Fibroblast of lung (primary cell): Measurements from ENCODE around the gene NRP1. TPM values are rescaled to one million over a fixed set of nuclear protein-coding genes. Genes with fewer than 3 reads are reported as not detected.

Source experiments
- DNase-seq, 2 donors: peaks; one replicate each; pipeline versions ENCODE4 v3.0.0 to v3.0.0-alpha.2; 2010; ENCODE audit warnings: low read depth in 2 of 2
- H2AFZ ChIP-seq: 2 replicates; pipeline ENCODE4 v1.5.1; 2012; ENCODE audit warnings: low read length, control low read depth, inconsistent platforms
- H3K27ac ChIP-seq: 2 replicates; pipeline ENCODE4 v1.5.1; 2011; ENCODE audit warnings: low read length, control low read depth; ENCODE audit not compliant: insufficient read depth
- H3K27me3 ChIP-seq: 2 replicates; pipeline ENCODE4 v1.5.1; 2011; ENCODE audit warnings: mild to moderate bottlenecking, low read length; ENCODE audit not compliant: control insufficient read depth, insufficient read depth
- H3K36me3 ChIP-seq: 2 replicates; pipeline ENCODE4 v1.5.1; 2011; ENCODE audit warnings: low read length; ENCODE audit not compliant: control insufficient read depth, insufficient read depth
- H3K4me1 ChIP-seq: 2 replicates; pipeline ENCODE4 v1.5.1; 2011; ENCODE audit warnings: low read length; ENCODE audit not compliant: control insufficient read depth, insufficient read depth; ENCODE audit errors: extremely low read depth
- H3K4me2 ChIP-seq: 2 replicates; pipeline ENCODE4 v1.5.1; 2011; ENCODE audit warnings: low read length, control low read depth; ENCODE audit not compliant: insufficient read depth; ENCODE audit errors: extremely low read depth
- H3K4me3 ChIP-seq, 4 experiments: fragments of 200-600 bp in 1 of 4; sonication (generic) in 1 of 4; replicated peaks in 1 of 4; 2 replicates each; pipeline ENCODE4 v1.5.1; 2011 to 2016; ENCODE audit warnings: low read length in 4 of 4, low read depth in 3 of 4, mild to moderate bottlenecking in 3 of 4, control low read depth in 2 of 4, inconsistent platforms in 1 of 4, mixed read lengths in 1 of 4; ENCODE audit not compliant: insufficient read depth in 1 of 4; ENCODE audit errors: control extremely low read depth in 1 of 4
- H3K79me2 ChIP-seq: 2 replicates; pipeline ENCODE4 v1.5.1; 2012; ENCODE audit warnings: mild to moderate bottlenecking, low read length, inconsistent platforms; ENCODE audit not compliant: control insufficient read depth, insufficient read depth
- H3K9ac ChIP-seq: 2 replicates; pipeline ENCODE4 v1.5.1; 2011; ENCODE audit warnings: mild to moderate bottlenecking, low read length, control low read depth; ENCODE audit not compliant: insufficient read depth
- H3K9me3 ChIP-seq: 2 replicates; pipeline ENCODE4 v1.5.1; 2012; ENCODE audit warnings: low read depth, low read length; ENCODE audit not compliant: control insufficient read depth, insufficient read depth
- H4K20me1 ChIP-seq: 2 replicates; pipeline ENCODE4 v1.5.1; 2011; ENCODE audit warnings: low read length; ENCODE audit not compliant: control insufficient read depth, insufficient read depth; ENCODE audit errors: extremely low read depth
- CTCF ChIP-seq, 2 donors: IDR thresholded peaks in 1 of 2; conservative IDR thresholded peaks in 1 of 2; 1 replicate in 1 of 2; 2 replicates in 1 of 2; pipeline ENCODE4 v1.5.1; 2011 to 2012; ENCODE audit warnings: low read length in 2 of 2, control low read depth in 1 of 2, inconsistent platforms in 1 of 2, low read depth in 1 of 2, mild to moderate bottlenecking in 1 of 2
- EZH2 ChIP-seq: IDR thresholded peaks from 2 replicates; pipeline ENCODE4 v1.5.1; 2012; ENCODE audit warnings: low read length, control low read depth, mild to moderate bottlenecking; ENCODE audit errors: missing control alignments
- polyA plus RNA-seq, 2 donors: library from polyadenylated mRNA; depleted of rRNA in 1 of 2; stranded (reverse) in 1 of 2; unstranded in 1 of 2; fragments of >200 nt; gene quantifications; 2 replicates each; pipeline ENCODE4 v1.2.1, GENCODE V29; 2011 to 2012; ENCODE audit warnings: missing spikeins in 1 of 2
- total RNA-seq: library from RNA; depleted of rRNA; stranded (reverse); fragments of >200 nt; gene quantifications from 2 replicates; pipeline ENCODE4 v1.2.1, GENCODE V29; 2014

The NRP1 gene
- total and polyA plus RNA-seq, 2 donors (not counting 1 experiment from before 2014, with no cell fraction given), result 187 to 373 TPM

GRCh38 chr10:33256458-33256857 is 78.0 kb downstream of the NRP1 start:
- Histone ChIP-seq H3K4me3 (no peak overlapping the region), H3K36me3 (peaks cover 20% of the 10 kb centered on the region), H3K9ac (no peak overlapping the region), H2AFZ (no peak overlapping the region), H4K20me1 (no peaks in the 10 kb centered on the region), H3K4me1 (peaks cover 23% of the 10 kb centered on the region), H3K27me3 (no peaks in the 10 kb centered on the region), H3K4me2 (no peak overlapping the region), H3K27ac (no peak overlapping the region), H3K9me3 (no peaks in the 10 kb centered on the region), H3K79me2 (peaks cover 35% of the 10 kb centered on the region)
- TF ChIP-seq CTCF (conservative IDR thresholded peaks at IDR 0.05 in 1 of 2, IDR thresholded peaks at IDR 0.05 in 1 of 2; ENCODE audit: low read depth in 1 of 2, low read length in 2 of 2), result no peak
- TF ChIP-seq EZH2, result no peak
- no peak for DNase-seq

- peaks cover 35% of the 10 kb centered on the region for H3K79me2 ChIP-seq
- no peak overlapping the region for H3K27ac ChIP-seq
- H2AFZ ChIP-seq, result no peak overlapping the region
- no peaks in the 10 kb centered on the region for H3K9me3 ChIP-seq
- no peak overlapping the region for H3K9ac ChIP-seq
- peaks cover 25% of the 10 kb centered on the region for H3K4me1 ChIP-seq
- no peak overlapping the region for H3K4me2 ChIP-seq
- DNase-seq, result no peak
- H4K20me1 ChIP-seq, result no peaks in the 10 kb centered on the region
- TF ChIP-seq CTCF (conservative IDR thresholded peaks at IDR 0.05 in 1 of 2, IDR thresholded peaks at IDR 0.05 in 1 of 2; ENCODE audit: low read depth in 1 of 2, low read length in 2 of 2), result no peak
- no peak for TF ChIP-seq EZH2
- peaks cover 23% of the 10 kb centered on the region for H3K36me3 ChIP-seq
- H3K27me3 ChIP-seq, result no peaks in the 10 kb centered on the region
- H3K4me3 ChIP-seq, result no peak overlapping the region
Measured at GRCh38 chr10:33254556-33255160, 79.8 kb downstream of the NRP1 start.

GRCh38 chr10:33253411-33253810 is 81.1 kb downstream of the NRP1 start:
- no peak for TF ChIP-seq CTCF (conservative IDR thresholded peaks at IDR 0.05 in 1 of 2, IDR thresholded peaks at IDR 0.05 in 1 of 2; ENCODE audit: low read depth in 1 of 2, low read length in 2 of 2)
- TF ChIP-seq EZH2, result no peak
- no peak for DNase-seq
- Histone ChIP-seq H3K27me3 (no peaks in the 10 kb centered on the region), H2AFZ (no peak overlapping the region), H3K9ac (no peak overlapping the region), H3K4me2 (peak overlapping the region; percentile 9), H3K4me3 (no peak overlapping the region), H3K9me3 (no peaks in the 10 kb centered on the region), H4K20me1 (no peaks in the 10 kb centered on the region), H3K4me1 (peaks cover 28% of the 10 kb centered on the region), H3K36me3 (peaks cover 23% of the 10 kb centered on the region), H3K27ac (peak overlapping the region; percentile 65), H3K79me2 (peaks cover 36% of the 10 kb centered on the region)
